ENCODE measurements around the gene XPR1. TPM values are rescaled to one million over a fixed set of nuclear protein-coding genes. Genes with fewer than 3 reads are reported as not detected.

Gene XPR1
- total RNA-seq, 4 donors from 2014 or later, result 29.4 to 42.2 (median 33.7) TPM

GRCh38 chr1:180919183-180919700 lies 287.4 kb downstream of the XPR1 start:
- intact Hi-C loops (cut with DNase I), result no loop called here
- WGBS, 2 donors, result 84 to 93% methylated on average over 7 to 8 of the region's 9 CpGs
- Histone ChIP-seq H3K27ac (no peak overlapping the region), H3K9me3 (no peaks in the 10 kb centered on the region), H3K27me3 (no peaks in the 10 kb centered on the region), H3K4me3 (replicated peaks in 1 of 3) (no peak overlapping the region), H3K4me1 (peaks cover 23 to 32% of the 10 kb centered on the region in 2 donors), H3K36me3 (no peaks in the 10 kb centered on the region)
- TF ChIP-seq POLR2A (IDR thresholded peaks at IDR 0.05) (no peak), CTCF (IDR thresholded peaks at IDR 0.05) (no peak)
- no peak for DNase-seq

GRCh38 chr1:180920193-180920592 lies 288.4 kb downstream of the XPR1 start:
- no peak overlapping the region for H3K4me3 ChIP-seq (replicated peaks in 1 of 3)
- intact Hi-C loops (cut with DNase I), result no loop called here
- TF ChIP-seq CTCF (IDR thresholded peaks at IDR 0.05), result no peak
- WGBS, 2 donors, result 88 to 100% methylated on average over 3 to 7 of the region's 7 CpGs
- H3K27ac ChIP-seq, result no peak overlapping the region
- H3K27me3 ChIP-seq, result no peaks in the 10 kb centered on the region
- DNase-seq, result no peak
- peaks cover 28 to 39% of the 10 kb centered on the region in 2 donors for H3K4me1 ChIP-seq
- H3K36me3 ChIP-seq, result no peaks in the 10 kb centered on the region
- no peaks in the 10 kb centered on the region for H3K9me3 ChIP-seq

GRCh38 chr1:180920702-180921101 lies 288.9 kb downstream of the XPR1 start:
- TF ChIP-seq CTCF (IDR thresholded peaks at IDR 0.05) (peak in 1 of 6 experiments; percentile 9), POLR2A (IDR thresholded peaks at IDR 0.05) (no peak)
- no peaks in the 10 kb centered on the region for H3K36me3 ChIP-seq
- H3K4me3 ChIP-seq (replicated peaks in 1 of 3), result no peak overlapping the region
- no peaks in the 10 kb centered on the region for H3K9me3 ChIP-seq
- intact Hi-C loops (cut with DNase I), result no loop called here
- H3K27ac ChIP-seq, result no peak overlapping the region
- peaks cover 33 to 44% of the 10 kb centered on the region in 2 donors for H3K4me1 ChIP-seq
- DNase-seq, result no peak
- WGBS, 2 donors, result 86 to 91% methylated on average over 4 to 8 of the region's 8 CpGs
- no peaks in the 10 kb centered on the region for H3K27me3 ChIP-seq

GRCh38 chr1:180921386-180921785 lies 289.6 kb downstream of the XPR1 start:
- H3K4me1 ChIP-seq, result peaks cover 38 to 50% of the 10 kb centered on the region in 2 donors
- DNase-seq, result no peak
- H3K9me3 ChIP-seq, result no peaks in the 10 kb centered on the region
- H3K27ac ChIP-seq, result peak overlapping the region; percentile 94 to 99 (median 96)
- no peaks in the 10 kb centered on the region for H3K36me3 ChIP-seq
- TF ChIP-seq POLR2A (IDR thresholded peaks at IDR 0.05) (no peak), CTCF (IDR thresholded peaks at IDR 0.05) (no peak)
- intact Hi-C loops (cut with DNase I), result no loop called here
- H3K27me3 ChIP-seq, result no peaks in the 10 kb centered on the region
- WGBS, 2 donors, result 88 to 97% methylated on average over 6 of the region's 6 CpGs
- H3K4me3 ChIP-seq (replicated peaks in 1 of 3), result no peak overlapping the region

GRCh38 chr1:180921891-180922630 lies 290.2 kb downstream of the XPR1 start:
- no peaks in the 10 kb centered on the region for H3K27me3 ChIP-seq
- no peaks in the 10 kb centered on the region for H3K36me3 ChIP-seq
- no peak overlapping the region for H3K4me3 ChIP-seq (replicated peaks in 1 of 3)
- H3K27ac ChIP-seq, result peak overlapping the region; percentile 94 to 99 (median 96)
- peaks cover 45 to 57% of the 10 kb centered on the region in 2 donors for H3K4me1 ChIP-seq
- intact Hi-C loops (cut with DNase I), result no loop called here
- no peaks in the 10 kb centered on the region for H3K9me3 ChIP-seq
- TF ChIP-seq CTCF (IDR thresholded peaks at IDR 0.05), result no peak
- TF ChIP-seq POLR2A (IDR thresholded peaks at IDR 0.05), result no peak
- WGBS, 2 donors, result 47 to 55% methylated on average over 9 to 21 of the region's 21 CpGs
- no peak for DNase-seq
